ENCODE results near the gene TMCC1.
"Not testable (repeated sequence)": the region's sequence is repeated elsewhere in the genome, so short reads cannot be mapped to it uniquely, and the experiment has no call there.

TMCC1 gene

GRCh38 chr3:129613367-129613740 lies 280.2 kb downstream of the TMCC1 start:
- Histone ChIP-seq H3K36me3 (ENCODE audit: control insufficient read depth, insufficient read depth, low read length, severe bottlenecking) (no peaks in the 10 kb centered on the region), H3K27me3 (replicated peaks; ENCODE audit: control insufficient read depth, insufficient read depth, low read length) (no peaks in the 10 kb centered on the region), H3K4me1 (ENCODE audit: control insufficient read depth, insufficient read depth, low read length) (peaks cover 53% of the 10 kb centered on the region), H3K4me3 (ENCODE audit: low read length) (no peak overlapping the region), H3K9ac (ENCODE audit: low read length) (no peak overlapping the region), H3K9me3 (ENCODE audit: control insufficient read depth, low read length) (no peaks in the 10 kb centered on the region)
- DNase-seq (ENCODE audit: low read depth) = no peak

GRCh38 chr3:129612534-129613366 lies 280.8 kb downstream of the TMCC1 start:
- Histone ChIP-seq H3K9ac (ENCODE audit: low read length) (peak overlapping the region; percentile 62), H3K27me3 (replicated peaks; ENCODE audit: control insufficient read depth, insufficient read depth, low read length) (no peaks in the 10 kb centered on the region), H3K4me3 (ENCODE audit: low read length) (no peak overlapping the region), H3K4me1 (ENCODE audit: control insufficient read depth, insufficient read depth, low read length) (peaks cover 59% of the 10 kb centered on the region), H3K9me3 (ENCODE audit: control insufficient read depth, low read length) (no peaks in the 10 kb centered on the region), H3K36me3 (ENCODE audit: control insufficient read depth, insufficient read depth, low read length, severe bottlenecking) (no peaks in the 10 kb centered on the region)
- peak; percentile 30 for DNase-seq (ENCODE audit: low read depth)

- no peak overlapping the region for H3K4me3 ChIP-seq (ENCODE audit: low read length)
- peaks cover 63% of the 10 kb centered on the region for H3K4me1 ChIP-seq (ENCODE audit: control insufficient read depth, insufficient read depth, low read length)
- H3K36me3 ChIP-seq (ENCODE audit: control insufficient read depth, insufficient read depth, low read length, severe bottlenecking) = no peaks in the 10 kb centered on the region
- no peaks in the 10 kb centered on the region for H3K9me3 ChIP-seq (ENCODE audit: control insufficient read depth, low read length)
- H3K27me3 ChIP-seq (replicated peaks; ENCODE audit: control insufficient read depth, insufficient read depth, low read length) = no peaks in the 10 kb centered on the region
- peak; percentile 81 for DNase-seq (ENCODE audit: low read depth)
- H3K9ac ChIP-seq (ENCODE audit: low read length) = peak overlapping the region; percentile 62
Measured at GRCh38 chr3:129611812-129612533, 281.5 kb downstream of the TMCC1 start.

GRCh38 chr3:129611446-129611800 lies 282.1 kb downstream of the TMCC1 start:
- Histone ChIP-seq H3K27me3 (replicated peaks; ENCODE audit: control insufficient read depth, insufficient read depth, low read length) (no peaks in the 10 kb centered on the region), H3K4me3 (ENCODE audit: low read length) (no peak overlapping the region), H3K9ac (ENCODE audit: low read length) (peak overlapping the region; percentile 62), H3K36me3 (ENCODE audit: control insufficient read depth, insufficient read depth, low read length, severe bottlenecking) (no peaks in the 10 kb centered on the region), H3K4me1 (ENCODE audit: control insufficient read depth, insufficient read depth, low read length) (peaks cover 57% of the 10 kb centered on the region), H3K9me3 (ENCODE audit: control insufficient read depth, low read length) (no peaks in the 10 kb centered on the region)
- no peak for DNase-seq (ENCODE audit: low read depth)

DNA sequence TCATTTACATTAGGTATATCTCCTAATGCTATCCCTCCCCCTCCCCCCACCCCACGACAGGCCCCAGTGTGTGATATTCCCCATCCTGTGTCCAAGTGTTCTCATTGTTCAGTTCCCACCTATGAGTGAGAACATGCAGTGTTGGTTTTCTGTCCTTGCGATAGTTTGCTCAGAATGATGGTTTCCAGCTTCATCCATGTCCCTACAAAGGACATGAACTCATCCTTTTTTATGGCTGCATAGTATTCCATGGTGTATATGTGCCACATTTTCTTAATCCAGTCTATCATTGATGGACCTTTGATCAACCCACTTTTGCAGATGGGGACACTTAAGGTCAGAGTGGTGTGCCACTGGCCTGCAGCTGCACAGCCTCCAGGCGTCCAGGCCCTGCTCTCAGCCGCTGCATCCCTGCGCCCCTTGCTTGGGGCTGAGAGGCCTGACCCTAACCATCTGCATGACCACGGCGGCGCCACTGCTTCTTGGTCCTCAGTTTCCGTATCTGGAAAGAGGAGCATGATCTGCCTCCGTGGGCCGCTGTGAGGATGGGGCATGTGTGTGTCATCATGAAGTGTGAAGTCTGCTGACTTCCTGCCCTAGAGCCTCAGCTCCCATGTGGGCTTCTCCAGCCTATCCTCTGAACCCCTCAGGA lies 282.6 kb downstream of the TMCC1 start:
- H3K4me3 ChIP-seq (ENCODE audit: low read length); H3K9me3 ChIP-seq (ENCODE audit: control insufficient read depth, low read length); H3K36me3 ChIP-seq (ENCODE audit: control insufficient read depth, insufficient read depth, low read length, severe bottlenecking); DNase-seq (ENCODE audit: low read depth); H3K27me3 ChIP-seq (replicated peaks; ENCODE audit: control insufficient read depth, insufficient read depth, low read length): not testable (repeated sequence)
- Histone ChIP-seq H3K4me1 (ENCODE audit: control insufficient read depth, insufficient read depth, low read length) (peaks cover 53% of the 10 kb centered on the region), H3K9ac (ENCODE audit: low read length) (peak overlapping the region; percentile 62)

- Histone ChIP-seq H3K9me3 (ENCODE audit: control insufficient read depth, low read length) (no peaks in the 10 kb centered on the region), H3K4me3 (ENCODE audit: low read length) (no peak overlapping the region), H3K36me3 (ENCODE audit: control insufficient read depth, insufficient read depth, low read length, severe bottlenecking) (no peaks in the 10 kb centered on the region), H3K27me3 (replicated peaks; ENCODE audit: control insufficient read depth, insufficient read depth, low read length) (no peaks in the 10 kb centered on the region), H3K9ac (ENCODE audit: low read length) (no peak overlapping the region), H3K4me1 (ENCODE audit: control insufficient read depth, insufficient read depth, low read length) (peaks cover 50% of the 10 kb centered on the region)
- no peak for DNase-seq (ENCODE audit: low read depth)
Measured at GRCh38 chr3:129610276-129610675, 283.2 kb downstream of the TMCC1 start.

DNA sequence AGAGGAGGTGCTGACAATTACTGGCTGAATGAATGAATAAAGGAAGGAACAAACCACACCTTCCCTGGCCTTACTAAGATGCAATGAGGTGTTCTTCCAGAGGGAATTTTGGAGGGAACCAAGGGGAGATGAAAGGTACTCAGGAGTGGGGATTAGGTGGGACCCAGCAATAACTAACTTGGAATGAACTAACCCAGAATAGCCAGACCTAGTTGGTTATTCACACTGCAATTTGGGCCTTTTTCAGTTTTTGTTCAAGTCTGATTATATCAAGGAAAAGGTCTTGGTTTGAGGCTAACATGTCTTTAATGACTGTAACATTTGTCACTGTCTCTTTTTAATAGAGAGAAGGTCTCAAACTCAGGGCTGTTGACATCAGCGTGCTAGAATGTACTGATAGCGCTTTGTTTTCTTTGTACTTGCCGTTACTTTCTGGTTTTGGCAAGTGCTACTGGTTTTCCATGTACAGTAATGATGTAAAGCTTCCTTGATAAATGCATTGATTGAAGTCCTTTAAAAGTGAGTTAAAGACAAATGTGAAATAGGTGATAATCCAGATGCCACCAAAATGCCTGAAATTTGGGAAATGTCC lies 283.8 kb downstream of the TMCC1 start:
- Histone ChIP-seq H3K9ac (ENCODE audit: low read length) (no peak overlapping the region), H3K27me3 (replicated peaks; ENCODE audit: control insufficient read depth, insufficient read depth, low read length) (no peaks in the 10 kb centered on the region), H3K9me3 (ENCODE audit: control insufficient read depth, low read length) (no peaks in the 10 kb centered on the region), H3K4me3 (ENCODE audit: low read length) (no peak overlapping the region), H3K36me3 (ENCODE audit: control insufficient read depth, insufficient read depth, low read length, severe bottlenecking) (no peaks in the 10 kb centered on the region), H3K4me1 (ENCODE audit: control insufficient read depth, insufficient read depth, low read length) (peaks cover 46% of the 10 kb centered on the region)
- DNase-seq (ENCODE audit: low read depth) = peak; percentile 34

DNA sequence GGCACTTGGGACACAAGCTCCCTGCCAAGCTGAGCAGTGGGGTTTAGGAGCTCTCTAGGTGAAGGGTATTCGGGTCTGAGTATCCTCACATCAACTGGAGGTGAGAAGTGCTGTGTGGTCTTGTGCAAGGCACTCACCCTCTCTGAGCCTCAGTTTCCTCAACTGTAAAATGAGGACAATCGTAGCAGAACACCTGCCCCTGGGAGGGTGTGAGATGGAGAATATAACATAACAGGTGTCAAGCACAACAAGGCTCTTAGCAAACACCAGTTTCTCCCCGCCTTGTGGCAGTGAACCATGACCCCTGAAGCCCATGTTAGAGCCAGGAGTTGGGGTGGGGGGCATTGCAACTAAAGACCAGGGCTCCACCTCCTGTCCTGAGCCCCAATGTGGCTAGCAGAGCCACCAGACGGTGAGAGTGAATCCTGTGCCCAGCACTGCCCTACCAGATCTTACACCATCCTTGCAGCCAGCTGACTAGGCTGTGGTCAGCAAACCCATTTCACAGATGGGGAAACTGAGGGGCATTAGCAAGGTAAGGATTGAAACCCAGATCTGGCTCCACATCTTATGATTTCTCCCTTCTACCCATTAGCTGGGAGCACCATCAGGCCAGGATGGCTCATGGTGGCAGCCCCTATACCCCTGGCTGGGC lies 284.4 kb downstream of the TMCC1 start:
- Histone ChIP-seq H3K27me3 (replicated peaks; ENCODE audit: control insufficient read depth, insufficient read depth, low read length) (no peaks in the 10 kb centered on the region), H3K9me3 (ENCODE audit: control insufficient read depth, low read length) (no peaks in the 10 kb centered on the region), H3K36me3 (ENCODE audit: control insufficient read depth, insufficient read depth, low read length, severe bottlenecking) (no peaks in the 10 kb centered on the region), H3K9ac (ENCODE audit: low read length) (peak overlapping the region; percentile 97), H3K4me1 (ENCODE audit: control insufficient read depth, insufficient read depth, low read length) (peaks cover 46% of the 10 kb centered on the region), H3K4me3 (ENCODE audit: low read length) (no peak overlapping the region)
- no peak for DNase-seq (ENCODE audit: low read depth)

DNA sequence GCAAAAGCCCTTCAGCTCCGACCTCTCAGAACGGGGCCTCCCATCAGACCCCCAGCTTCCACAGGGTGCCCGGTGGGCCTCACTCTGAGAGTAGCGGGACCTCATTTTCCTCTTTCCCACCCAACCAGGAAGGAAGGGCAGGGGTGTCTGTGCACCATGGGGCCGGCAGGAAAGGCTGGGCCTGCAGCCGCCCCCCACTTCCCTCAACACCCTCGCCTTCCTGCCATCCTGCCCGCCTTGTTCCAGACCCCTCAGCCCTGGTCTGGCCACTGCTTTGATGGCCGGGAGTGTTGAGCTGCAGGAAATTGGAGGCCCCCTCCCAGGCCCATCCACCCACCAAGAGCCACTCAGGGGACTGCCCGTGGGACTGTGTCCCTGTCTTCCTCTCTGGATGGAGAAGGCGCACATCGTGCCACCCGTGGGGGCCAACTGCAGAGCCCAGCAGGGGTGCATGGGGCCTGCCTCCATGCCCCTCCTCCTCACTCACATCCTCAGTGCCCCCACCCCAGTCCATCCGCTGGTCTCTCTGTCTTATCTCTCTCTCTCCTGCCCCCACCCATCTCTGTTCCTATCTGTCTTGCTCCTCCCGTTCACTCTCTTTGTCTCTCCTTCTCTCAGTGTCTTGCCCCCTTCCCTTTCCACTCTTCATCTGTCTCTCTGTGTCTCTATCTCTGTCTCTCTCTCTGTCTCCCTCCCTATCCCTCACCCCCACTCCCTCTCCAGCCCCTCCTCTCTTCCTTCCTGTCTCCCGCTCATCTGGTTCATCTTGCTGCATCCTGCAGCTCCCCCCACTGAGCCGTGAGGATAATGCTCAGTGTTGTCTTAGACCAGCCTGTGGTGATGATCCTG lies 285.2 kb downstream of the TMCC1 start:
- no peaks in the 10 kb centered on the region for H3K27me3 ChIP-seq (replicated peaks; ENCODE audit: control insufficient read depth, insufficient read depth, low read length)
- H3K9me3 ChIP-seq (ENCODE audit: control insufficient read depth, low read length) = no peaks in the 10 kb centered on the region
- no peak overlapping the region for H3K4me3 ChIP-seq (ENCODE audit: low read length)
- DNase-seq (ENCODE audit: low read depth) = no peak
- peaks cover 50% of the 10 kb centered on the region for H3K4me1 ChIP-seq (ENCODE audit: control insufficient read depth, insufficient read depth, low read length)
- no peaks in the 10 kb centered on the region for H3K36me3 ChIP-seq (ENCODE audit: control insufficient read depth, insufficient read depth, low read length, severe bottlenecking)
- peak overlapping the region; percentile 97 for H3K9ac ChIP-seq (ENCODE audit: low read length)

- no peak for DNase-seq (ENCODE audit: low read depth)
- H3K27me3 ChIP-seq (replicated peaks; ENCODE audit: control insufficient read depth, insufficient read depth, low read length) = no peaks in the 10 kb centered on the region
- H3K9ac ChIP-seq (ENCODE audit: low read length) = peak overlapping the region; percentile 97
- H3K4me1 ChIP-seq (ENCODE audit: control insufficient read depth, insufficient read depth, low read length) = peaks cover 50% of the 10 kb centered on the region
- no peaks in the 10 kb centered on the region for H3K36me3 ChIP-seq (ENCODE audit: control insufficient read depth, insufficient read depth, low read length, severe bottlenecking)
- H3K4me3 ChIP-seq (ENCODE audit: low read length) = peak overlapping the region; percentile 79
- no peaks in the 10 kb centered on the region for H3K9me3 ChIP-seq (ENCODE audit: control insufficient read depth, low read length)
Measured at GRCh38 chr3:129607391-129608068, 286.0 kb downstream of the TMCC1 start.

Data from adipocyte (in vitro differentiated cells).